Smooth muscle cell (in vitro differentiated cells): Measurements from ENCODE around the gene SIRT7. TPM values are rescaled to one million over a fixed set of nuclear protein-coding genes. Genes with fewer than 3 reads are reported as not detected.

ENCODE experiments used
- DNase-seq: peaks from one replicate; lab custom pipeline; 2025; ENCODE audit not compliant: unreplicated experiment; lab: John Stamatoyannopoulos, UW
- H2AFZ ChIP-seq: fragments of 200-600 bp; sonication (generic); 2 replicates; pipeline ENCODE4 v1.6.0; 2016; ENCODE audit warnings: antibody characterized with exemption, low read depth, mild to moderate bottlenecking
- H3F3A ChIP-seq: fragments of 200-600 bp; sonication (generic); 2 replicates; pipeline ENCODE4 v1.6.0; 2017; ENCODE audit warnings: antibody characterized with exemption, low read depth
- H3K27ac ChIP-seq: fragments of 200-600 bp; sonication (generic); 2 replicates; pipeline ENCODE4 v1.5.1; 2016; ENCODE audit warnings: low read depth, mild to moderate bottlenecking
- H3K27me3 ChIP-seq: fragments of 200-600 bp; sonication (generic); 2 replicates; pipeline ENCODE4 v1.6.1; 2016; ENCODE audit warnings: low read depth, mild to moderate bottlenecking
- H3K36me3 ChIP-seq: fragments of 200-600 bp; sonication (generic); 2 replicates; pipeline ENCODE4 v1.5.1; 2016; ENCODE audit warnings: low read depth
- H3K4me1 ChIP-seq: fragments of 200-600 bp; sonication (generic); 2 replicates; pipeline ENCODE4 v1.5.1; 2016; ENCODE audit warnings: low read depth
- H3K4me2 ChIP-seq: fragments of 200-600 bp; sonication (generic); 2 replicates; pipeline ENCODE4 v1.6.0; 2016; ENCODE audit warnings: mild to moderate bottlenecking
- H3K4me3 ChIP-seq: fragments of 200-600 bp; sonication (generic); 2 replicates; pipeline ENCODE4 v1.5.1; 2016; ENCODE audit warnings: mild to moderate bottlenecking
- H3K79me2 ChIP-seq: fragments of 200-600 bp; sonication (generic); 2 replicates; pipeline ENCODE4 v1.6.0; 2016; ENCODE audit warnings: low read depth, mild to moderate bottlenecking
- H3K9ac ChIP-seq: fragments of 200-600 bp; sonication (generic); 2 replicates; pipeline ENCODE4 v1.6.0; 2016; ENCODE audit warnings: low read depth
- H3K9me3 ChIP-seq: fragments of 200-600 bp; sonication (generic); replicated peaks from 2 replicates; pipeline ENCODE4 v1.5.1; 2016; ENCODE audit warnings: low read depth
- H4K20me1 ChIP-seq: fragments of 200-600 bp; sonication (generic); 2 replicates; pipeline ENCODE4 v1.6.0; 2016; ENCODE audit warnings: low read depth
- CTCF ChIP-seq: fragments of 200-600 bp; sonication (generic); IDR thresholded peaks from 2 replicates; pipeline ENCODE4 v1.5.1; 2017; ENCODE audit warnings: borderline replicate concordance, mild to moderate bottlenecking, antibody characterized with exemption; ENCODE audit not compliant: insufficient read depth, poor library complexity, severe bottlenecking
- WGBS: methylation state at CpG from one replicate; pipeline ENCODE4 v1.1.7; 2016; ENCODE audit warnings: low lambda C conversion rate; 5-methylcytosine and 5-hydroxymethylcytosine counted together
- polyA plus RNA-seq: library from polyadenylated mRNA; unstranded; fragments of >200 nt; fragmentation: Nextera tagmentation; extraction: Ambion mirVana; gene quantifications from 2 replicates; pipeline ENCODE4 v1.2.1, GENCODE V29; 2016
- total RNA-seq: library from RNA; depleted of rRNA; stranded (reverse); fragments of >200 nt; gene quantifications from 2 replicates; pipeline ENCODE4 v1.2.3, GENCODE V29; 2014

Gene SIRT7
- total and polyA plus RNA-seq, 2 experiments from 2014 or later, result 10.1 to 19.9 TPM

GRCh38 chr17:81884968-81885367 lies 33.0 kb downstream of the SIRT7 start:
- Histone ChIP-seq H3K79me2 (peaks cover 27% of the 10 kb centered on the region), H3K27me3 (no peaks in the 10 kb centered on the region), H3K4me3 (no peak overlapping the region), H3K27ac (no peak overlapping the region), H3K36me3 (no peaks in the 10 kb centered on the region), H4K20me1 (peaks cover 35% of the 10 kb centered on the region), H2AFZ (no peak overlapping the region), H3K4me1 (peaks cover 4% of the 10 kb centered on the region), H3K9me3 (no peaks in the 10 kb centered on the region), H3K9ac (no peak overlapping the region), H3K4me2 (no peak overlapping the region), H3F3A (no peaks in the 10 kb centered on the region)
- 96% methylated on average over 5 of the region's 5 CpGs for WGBS
- DNase-seq, result no peak
- no peak for TF ChIP-seq CTCF

- H4K20me1 ChIP-seq, result peaks cover 31% of the 10 kb centered on the region
- H3K4me2 ChIP-seq, result no peak overlapping the region
- TF ChIP-seq CTCF, result no peak
- H3K27ac ChIP-seq, result no peak overlapping the region
- H3K36me3 ChIP-seq, result no peaks in the 10 kb centered on the region
- no peak overlapping the region for H3K4me3 ChIP-seq
- no peak overlapping the region for H2AFZ ChIP-seq
- 94% methylated on average over 11 of the region's 11 CpGs for WGBS
- no peaks in the 10 kb centered on the region for H3K27me3 ChIP-seq
- no peaks in the 10 kb centered on the region for H3K9me3 ChIP-seq
- H3K79me2 ChIP-seq, result peaks cover 22% of the 10 kb centered on the region
- peaks cover 2% of the 10 kb centered on the region for H3F3A ChIP-seq
- H3K9ac ChIP-seq, result no peak overlapping the region
- H3K4me1 ChIP-seq, result no peaks in the 10 kb centered on the region
- no peak for DNase-seq
Measured at GRCh38 chr17:81884520-81884919, 33.5 kb downstream of the SIRT7 start.

GRCh38 chr17:81879121-81879520 lies 38.9 kb downstream of the SIRT7 start:
- Histone ChIP-seq H3K4me2 (no peak overlapping the region), H4K20me1 (no peaks in the 10 kb centered on the region), H3K27me3 (no peaks in the 10 kb centered on the region), H3K36me3 (no peaks in the 10 kb centered on the region), H3K79me2 (peaks cover 5% of the 10 kb centered on the region), H3K9ac (no peak overlapping the region), H3K9me3 (no peaks in the 10 kb centered on the region), H3K27ac (no peak overlapping the region), H3K4me3 (no peak overlapping the region), H2AFZ (no peak overlapping the region), H3F3A (peaks cover 6% of the 10 kb centered on the region), H3K4me1 (no peaks in the 10 kb centered on the region)
- DNase-seq, result no peak
- WGBS, result 94% methylated on average over 5 of the region's 5 CpGs
- no peak for TF ChIP-seq CTCF

GRCh38 chr17:81878294-81878693 lies 39.7 kb downstream of the SIRT7 start:
- Histone ChIP-seq H3K36me3 (no peaks in the 10 kb centered on the region), H2AFZ (no peak overlapping the region), H3K27me3 (no peaks in the 10 kb centered on the region), H3K79me2 (peaks cover 5% of the 10 kb centered on the region), H3K4me2 (no peak overlapping the region), H4K20me1 (no peaks in the 10 kb centered on the region), H3K9ac (no peak overlapping the region), H3K9me3 (no peaks in the 10 kb centered on the region), H3F3A (peaks cover 6% of the 10 kb centered on the region), H3K4me3 (no peak overlapping the region), H3K27ac (no peak overlapping the region), H3K4me1 (no peaks in the 10 kb centered on the region)
- WGBS, result 100% methylated on average over 3 of the region's 3 CpGs
- no peak for TF ChIP-seq CTCF
- DNase-seq, result no peak
